Activated naive CD8-positive, alpha-beta T cell treated with anti-CD3 and anti-CD28 coated beads, Interleukin-2, amount 10 ng/mL, durations not matched to agents 7 days and 5 days (primary cell): ENCODE data around the gene DEFB128. TPM values are rescaled to one million over a fixed set of nuclear protein-coding genes. Genes with fewer than 3 reads are reported as not detected.
"Not testable (repeated sequence)": the region's sequence is repeated elsewhere in the genome, so short reads cannot be mapped to it uniquely, and the experiment has no call there.

Experiments used
- ATAC-seq: fragments of 150-1000 bp; cut with Tn5 transposase; one replicate; pipeline ENCODE4 v1.10.0; 2021; ENCODE audit warnings: low read depth, moderate library complexity
- POLR2A ChIA-PET: fragments of 350-600 bp; sonication (Branson Sonifier 250); formaldehyde crosslinking; loops from one replicate; lab custom pipeline; 2021; ENCODE audit warnings: antibody characterized with exemption; lab: Charles Lee
- DNase-seq: peaks from one replicate; pipeline ENCODE4 v3.0.0; 2021
- H3K27ac Mint-ChIP-seq: one replicate; pipeline ENCODE4 v1.8.0; 2022; ENCODE audit warnings: mild to moderate bottlenecking, mixed read lengths
- H3K27me3 Mint-ChIP-seq: one replicate; pipeline ENCODE4 v1.8.0; 2022; ENCODE audit warnings: mild to moderate bottlenecking, moderate library complexity, mixed read lengths
- H3K36me3 Mint-ChIP-seq: one replicate; pipeline ENCODE4 v1.8.0; 2021; ENCODE audit warnings: mild to moderate bottlenecking, mixed read lengths
- H3K4me1 Mint-ChIP-seq: one replicate; pipeline ENCODE4 v1.8.0; 2021; ENCODE audit warnings: mixed read lengths
- H3K4me3 Mint-ChIP-seq: one replicate; pipeline ENCODE4 v1.8.0; 2022; ENCODE audit warnings: mild to moderate bottlenecking, moderate library complexity, mixed read lengths
- H3K9me3 Mint-ChIP-seq: one replicate; pipeline ENCODE4 v1.8.0; 2021; ENCODE audit warnings: mixed read lengths
- total RNA-seq, 2 experiments: library from RNA; stranded (reverse); gene quantifications; one replicate each; pipeline ENCODE4 v1.2.3, GENCODE V29; 2021

The DEFB128 gene
- total RNA-seq: not detected

- Mint-ChIP-seq H3K4me1 (peaks cover 1% of the 10 kb centered on the region), H3K27me3 (peaks cover 39% of the 10 kb centered on the region), H3K9me3 (peaks cover 7% of the 10 kb centered on the region), H3K4me3 (no peak within 1 kb of the TSS), H3K27ac (no peak within 1 kb of the TSS), H3K36me3 (no peaks in the 10 kb centered on the region)
- no peak for ATAC-seq
- no peak for DNase-seq
- POLR2A ChIA-PET: no interaction called here
Measured at GRCh38 chr20:189611-190010, at the start of gene DEFB128. Gene DEFB128 (minus strand): TSS chr20:189711. CDS start chr20:189623, 88 bp downstream.

- no peaks in the 10 kb centered on the region for H3K9me3 Mint-ChIP-seq
- H3K27me3 Mint-ChIP-seq: peaks cover 6% of the 10 kb centered on the region
- no peaks in the 10 kb centered on the region for H3K36me3 Mint-ChIP-seq
- DNase-seq (no peak), ATAC-seq (peak; percentile 79)
- peak overlapping the region; percentile 97 for H3K27ac Mint-ChIP-seq
- H3K4me1 Mint-ChIP-seq: peaks cover 15% of the 10 kb centered on the region
- POLR2A ChIA-PET: interaction anchor here (0.8 to 0.9 kb wide), 2 partner anchors 21 to 59 kb away, joined by 3 to 4 read pairs; partner anchors contain the start of gene ZCCHC3
- peak overlapping the region; percentile 90 for H3K4me3 Mint-ChIP-seq
Measured at GRCh38 chr20:237929-238328, 48.4 kb upstream of the DEFB128 start.

GRCh38 chr20:237489-237888 is 48.0 kb upstream of the DEFB128 start:
- POLR2A ChIA-PET: interaction anchor here (0.7 to 0.9 kb wide), 3 partner anchors 10 to 60 kb away, joined by 3 to 4 read pairs (median 3); partner anchors contain the start of genes DEFB129 and ZCCHC3
- Mint-ChIP-seq H3K9me3 (no peaks in the 10 kb centered on the region), H3K27ac (peak overlapping the region; percentile 97), H3K4me1 (peaks cover 15% of the 10 kb centered on the region), H3K36me3 (no peaks in the 10 kb centered on the region), H3K27me3 (peaks cover 1% of the 10 kb centered on the region), H3K4me3 (peak overlapping the region; percentile 90)
- DNase-seq (no peak), ATAC-seq (peak; percentile 65)

- POLR2A ChIA-PET: no interaction called here
- Mint-ChIP-seq H3K27ac (no peak overlapping the region), H3K27me3 (no peaks in the 10 kb centered on the region), H3K4me1 (peaks cover 15% of the 10 kb centered on the region), H3K9me3 (no peaks in the 10 kb centered on the region), H3K4me3 (no peak overlapping the region), H3K36me3 (no peaks in the 10 kb centered on the region)
- DNase-seq: no peak
- ATAC-seq: no peak
Measured at GRCh38 chr20:235891-236290, 46.4 kb upstream of the DEFB128 start.

- no peak overlapping the region for H3K4me3 Mint-ChIP-seq
- peak; percentile 63 for ATAC-seq
- DNase-seq: no peak
- POLR2A ChIA-PET: interaction anchor here (0.7 kb wide), 1 partner anchor 10 kb away, joined by 3 read pairs; no protein-coding TSS in a partner anchor
- peaks cover 20% of the 10 kb centered on the region for H3K4me1 Mint-ChIP-seq
- peaks cover 3% of the 10 kb centered on the region for H3K9me3 Mint-ChIP-seq
- peaks cover 10% of the 10 kb centered on the region for H3K27me3 Mint-ChIP-seq
- H3K27ac Mint-ChIP-seq: peak overlapping the region; percentile 39
- H3K36me3 Mint-ChIP-seq: no peaks in the 10 kb centered on the region
Measured at GRCh38 chr20:227439-228105, 38.1 kb upstream of the DEFB128 start.

GRCh38 chr20:226958-227357 is 37.4 kb upstream of the DEFB128 start, which contains the start of gene DEFB129:
Gene DEFB129 (plus strand): TSS chr20:227258. CDS start chr20:227289, 31 bp downstream.
- Mint-ChIP-seq H3K36me3 (no peaks in the 10 kb centered on the region), H3K4me1 (peaks cover 20% of the 10 kb centered on the region), H3K27ac (peak within 1 kb of the TSS; percentile 39), H3K4me3 (no peak within 1 kb of the TSS), H3K27me3 (peaks cover 15% of the 10 kb centered on the region), H3K9me3 (peaks cover 3% of the 10 kb centered on the region)
- POLR2A ChIA-PET: interaction anchor here (0.7 kb wide), 1 partner anchor 10 kb away, joined by 3 read pairs; no protein-coding TSS in a partner anchor
- DNase-seq (no peak), ATAC-seq (no peak)

- Mint-ChIP-seq H3K27ac (peak overlapping the region; percentile 32), H3K27me3 (peaks cover 23% of the 10 kb centered on the region), H3K4me1 (peaks cover 20% of the 10 kb centered on the region)
- H3K9me3 Mint-ChIP-seq, H3K36me3 Mint-ChIP-seq, POLR2A ChIA-PET, ATAC-seq, H3K4me3 Mint-ChIP-seq, DNase-seq: not testable (repeated sequence)
Measured at GRCh38 chr20:225879-226278, 36.4 kb upstream of the DEFB128 start.

GRCh38 chr20:221258-221830 is 31.8 kb upstream of the DEFB128 start:
- Mint-ChIP-seq H3K4me3 (no peak overlapping the region), H3K4me1 (peaks cover 3% of the 10 kb centered on the region), H3K27me3 (peaks cover 43% of the 10 kb centered on the region), H3K9me3 (peaks cover 2% of the 10 kb centered on the region), H3K36me3 (no peaks in the 10 kb centered on the region), H3K27ac (no peak overlapping the region)
- no peak for DNase-seq
- POLR2A ChIA-PET: no interaction called here
- no peak for ATAC-seq

GRCh38 chr20:219290-220115 is 30.0 kb upstream of the DEFB128 start:
- Mint-ChIP-seq H3K27me3 (peaks cover 43% of the 10 kb centered on the region), H3K36me3 (no peaks in the 10 kb centered on the region), H3K4me1 (no peaks in the 10 kb centered on the region), H3K4me3 (no peak overlapping the region), H3K9me3 (no peaks in the 10 kb centered on the region), H3K27ac (no peak overlapping the region)
- DNase-seq: no peak
- peak; percentile 33 for ATAC-seq
- POLR2A ChIA-PET: no interaction called here

- DNase-seq (no peak), ATAC-seq (no peak)
- Mint-ChIP-seq H3K4me1 (no peaks in the 10 kb centered on the region), H3K9me3 (no peaks in the 10 kb centered on the region), H3K4me3 (no peak overlapping the region), H3K27ac (no peak overlapping the region), H3K27me3 (peaks cover 31% of the 10 kb centered on the region), H3K36me3 (no peaks in the 10 kb centered on the region)
- POLR2A ChIA-PET: no interaction called here
Measured at GRCh38 chr20:217266-217665, 27.8 kb upstream of the DEFB128 start.

- no peak for DNase-seq
- ATAC-seq: no peak
- H3K27ac Mint-ChIP-seq: no peak overlapping the region
Measured at GRCh38 chr20:215796-216195, 26.3 kb upstream of the DEFB128 start.

GRCh38 chr20:214383-214782 is 24.9 kb upstream of the DEFB128 start:
- no peaks in the 10 kb centered on the region for H3K9me3 Mint-ChIP-seq
- H3K27me3 Mint-ChIP-seq: peaks cover 10% of the 10 kb centered on the region
- POLR2A ChIA-PET: no interaction called here
- no peak overlapping the region for H3K4me3 Mint-ChIP-seq
- ATAC-seq (no peak), DNase-seq (no peak)
- no peaks in the 10 kb centered on the region for H3K36me3 Mint-ChIP-seq
- no peaks in the 10 kb centered on the region for H3K4me1 Mint-ChIP-seq
- no peak overlapping the region for H3K27ac Mint-ChIP-seq

More at GRCh38 chr20:215796-216195, 26.3 kb upstream of the DEFB128 start:
- H3K27me3 Mint-ChIP-seq: peaks cover 22% of the 10 kb centered on the region
- POLR2A ChIA-PET: no interaction called here
- H3K4me1 Mint-ChIP-seq: no peaks in the 10 kb centered on the region
- no peaks in the 10 kb centered on the region for H3K36me3 Mint-ChIP-seq
- no peak overlapping the region for H3K4me3 Mint-ChIP-seq
- no peaks in the 10 kb centered on the region for H3K9me3 Mint-ChIP-seq
